Fibroblast of mammary gland (primary cell): ENCODE data around the gene RNU5B-1.
A peak's percentile ranks its signal among the peaks of the same experiment; 100 is the strongest.

ENCODE experiments used
- DNase-seq: peaks from one replicate; pipeline ENCODE4 v3.0.0-alpha.2; 2010; ENCODE audit warnings: low read depth
- H3K4me3 ChIP-seq: 2 replicates; pipeline ENCODE4 v1.5.1; 2011; ENCODE audit warnings: low read depth, mild to moderate bottlenecking, low read length, moderate library complexity; ENCODE audit not compliant: control insufficient read depth
- CTCF ChIP-seq: conservative IDR thresholded peaks from 2 replicates; pipeline ENCODE4 v1.5.1; 2011; ENCODE audit warnings: low read depth, low read length, inconsistent platforms; ENCODE audit not compliant: control insufficient read depth, insufficient read depth

Gene RNU5B-1

GRCh38 chr15:65304381-65305149 lies at the start of gene RNU5B-1:
TSS of gene RNU5B-1 (plus strand) at chr15:65304677.
- TF ChIP-seq CTCF = peak; percentile 95
- DNase-seq = peak; percentile 98
- peak within 1 kb of the TSS; percentile 48 for H3K4me3 ChIP-seq

GRCh38 chr15:65254758-65255157 lies 49.7 kb upstream of the RNU5B-1 start:
- no peak overlapping the region for H3K4me3 ChIP-seq
- DNase-seq = no peak
- TF ChIP-seq CTCF = no peak

GRCh38 chr15:65255486-65256140 lies 48.9 kb upstream of the RNU5B-1 start:
- H3K4me3 ChIP-seq = no peak overlapping the region
- DNase-seq = no peak
- no peak for TF ChIP-seq CTCF

GRCh38 chr15:65258375-65259262 lies 45.9 kb upstream of the RNU5B-1 start:
- no peak for TF ChIP-seq CTCF
- peak; percentile 58 for DNase-seq
- no peak overlapping the region for H3K4me3 ChIP-seq

GRCh38 chr15:65259367-65259797 lies 45.1 kb upstream of the RNU5B-1 start:
- no peak for TF ChIP-seq CTCF
- peak; percentile 37 for DNase-seq
- H3K4me3 ChIP-seq = no peak overlapping the region

GRCh38 chr15:65260968-65261367 lies 43.5 kb upstream of the RNU5B-1 start:
- no peak overlapping the region for H3K4me3 ChIP-seq
- no peak for TF ChIP-seq CTCF
- no peak for DNase-seq
